Hematopoietic multipotent progenitor cell treated with erythropoietin and hydrocortisone succinate and interleukin-3 and kit ligand, for 4 days (in vitro differentiated cells): ENCODE results near the gene TYSND1.
"Not testable (repeated sequence)": the region's sequence is repeated elsewhere in the genome, so short reads cannot be mapped to it uniquely, and the experiment has no call there.

Experiments used
- DNase-seq: peaks from one replicate; pipeline ENCODE4 v3.0.0-alpha.2; 2015

The TYSND1 gene, protein sequence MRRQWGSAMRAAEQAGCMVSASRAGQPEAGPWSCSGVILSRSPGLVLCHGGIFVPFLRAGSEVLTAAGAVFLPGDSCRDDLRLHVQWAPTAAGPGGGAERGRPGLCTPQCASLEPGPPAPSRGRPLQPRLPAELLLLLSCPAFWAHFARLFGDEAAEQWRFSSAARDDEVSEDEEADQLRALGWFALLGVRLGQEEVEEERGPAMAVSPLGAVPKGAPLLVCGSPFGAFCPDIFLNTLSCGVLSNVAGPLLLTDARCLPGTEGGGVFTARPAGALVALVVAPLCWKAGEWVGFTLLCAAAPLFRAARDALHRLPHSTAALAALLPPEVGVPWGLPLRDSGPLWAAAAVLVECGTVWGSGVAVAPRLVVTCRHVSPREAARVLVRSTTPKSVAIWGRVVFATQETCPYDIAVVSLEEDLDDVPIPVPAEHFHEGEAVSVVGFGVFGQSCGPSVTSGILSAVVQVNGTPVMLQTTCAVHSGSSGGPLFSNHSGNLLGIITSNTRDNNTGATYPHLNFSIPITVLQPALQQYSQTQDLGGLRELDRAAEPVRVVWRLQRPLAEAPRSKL

DNA sequence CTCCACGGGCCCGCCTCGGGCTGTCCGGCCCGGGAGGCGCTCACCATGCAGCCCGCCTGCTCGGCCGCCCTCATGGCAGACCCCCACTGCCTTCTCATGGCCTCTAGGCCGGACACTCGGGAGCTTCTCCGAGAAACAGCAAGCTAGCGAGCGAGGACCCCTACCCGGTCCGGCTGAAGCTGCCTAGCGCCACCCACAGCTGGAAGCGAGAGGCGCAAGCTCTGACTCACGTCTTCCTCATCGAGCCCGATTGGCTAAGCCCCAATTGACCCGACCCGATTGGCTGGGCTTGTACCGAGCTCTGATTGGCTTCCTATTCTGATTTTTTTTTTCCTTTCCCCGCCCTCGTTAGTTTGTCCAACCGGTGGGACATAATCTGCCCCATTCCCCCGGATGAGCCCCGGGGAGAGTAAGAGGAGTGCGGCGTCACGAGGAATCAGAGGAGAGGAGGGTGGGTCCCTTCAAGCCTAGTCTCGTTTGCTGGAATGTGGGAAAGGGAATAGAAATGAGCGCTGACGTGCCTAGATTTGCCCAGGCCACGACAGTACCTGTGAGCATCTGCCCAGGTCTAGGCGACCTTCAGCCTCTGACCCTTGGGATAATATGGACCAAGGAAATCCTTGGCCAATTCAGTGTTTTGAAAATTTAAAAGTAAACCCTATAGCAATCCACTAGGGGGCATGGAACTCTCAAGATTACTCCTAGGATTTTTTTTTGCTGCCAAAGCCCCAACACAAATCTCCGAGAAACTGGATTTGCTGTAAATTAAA lies at the start of gene TYSND1:
Gene TYSND1, minus strand, starts transcription at position 212 of the 770 bp plus-strand sequence. Its CDS starts 114 bp downstream, at position 98.
- DNase-seq = peak; percentile 99

DNA sequence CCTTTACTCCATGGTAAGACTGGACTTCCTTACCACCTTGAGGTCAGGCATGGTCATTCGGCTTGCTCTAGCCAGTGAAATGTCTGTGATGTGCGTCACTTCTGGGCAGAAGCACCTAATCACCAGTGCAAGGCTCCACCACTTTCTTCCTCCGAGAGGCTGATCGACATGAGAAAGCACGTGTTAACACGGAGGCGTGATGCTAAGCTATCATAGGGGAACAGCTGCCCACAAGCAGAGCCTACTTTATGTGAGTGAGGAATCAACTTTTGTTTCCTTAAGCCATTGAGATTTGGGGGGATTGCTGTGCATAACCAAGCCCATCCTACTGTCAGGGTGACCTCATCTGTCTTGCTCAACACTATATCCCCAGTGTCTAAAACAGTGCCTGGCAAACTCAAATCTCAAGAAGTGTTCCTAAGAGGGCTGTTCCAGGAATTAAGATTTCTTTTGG lies 46.9 kb upstream of the TYSND1 start:
- DNase-seq = no peak

DNA sequence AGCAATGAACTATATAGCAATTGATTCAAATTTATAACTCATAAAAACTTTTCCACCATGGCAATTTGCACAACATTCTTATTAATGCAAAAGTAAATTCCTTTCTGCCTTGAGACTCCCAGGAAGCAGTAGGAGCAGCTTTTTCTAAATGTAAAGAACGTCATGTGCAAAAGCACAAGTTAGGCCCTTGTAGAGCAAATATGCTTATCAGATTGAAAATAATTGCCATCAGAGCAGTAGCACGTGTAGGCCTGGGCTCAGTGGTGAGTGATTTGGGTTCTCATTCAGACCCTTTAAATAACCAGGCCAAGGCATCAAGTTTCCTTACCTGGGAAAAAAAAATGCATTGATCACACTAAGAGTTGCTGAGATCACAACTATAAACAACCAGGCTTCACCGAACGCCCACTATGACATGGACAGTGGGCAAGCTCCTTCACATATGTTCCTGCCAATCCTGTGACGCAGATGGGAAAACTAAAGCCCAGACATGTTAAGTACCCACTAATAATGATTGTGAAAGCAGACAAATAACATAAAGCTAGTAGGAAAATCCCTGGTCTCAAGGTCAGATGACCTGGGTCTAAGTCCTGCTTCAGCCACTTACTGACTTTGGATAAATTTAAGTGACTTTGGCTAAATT lies 45.9 kb upstream of the TYSND1 start:
- no peak for DNase-seq

DNA sequence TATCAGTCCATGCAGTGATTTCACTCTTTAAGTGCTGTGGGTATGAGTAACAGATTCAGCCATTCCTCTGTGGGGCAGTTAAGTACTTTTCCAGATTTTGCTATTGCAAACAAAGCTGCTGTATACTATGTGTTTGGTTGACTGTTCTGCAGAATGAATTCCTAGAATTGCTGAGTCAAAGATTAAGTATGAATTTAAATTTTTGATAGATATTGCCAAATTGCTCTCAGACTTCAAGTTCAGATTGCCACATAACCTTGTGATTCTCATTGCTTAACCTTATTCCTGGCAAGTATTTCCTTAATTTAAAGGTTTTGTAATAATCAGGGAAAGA lies 45.4 kb upstream of the TYSND1 start:
- DNase-seq = peak; percentile 44

DNA sequence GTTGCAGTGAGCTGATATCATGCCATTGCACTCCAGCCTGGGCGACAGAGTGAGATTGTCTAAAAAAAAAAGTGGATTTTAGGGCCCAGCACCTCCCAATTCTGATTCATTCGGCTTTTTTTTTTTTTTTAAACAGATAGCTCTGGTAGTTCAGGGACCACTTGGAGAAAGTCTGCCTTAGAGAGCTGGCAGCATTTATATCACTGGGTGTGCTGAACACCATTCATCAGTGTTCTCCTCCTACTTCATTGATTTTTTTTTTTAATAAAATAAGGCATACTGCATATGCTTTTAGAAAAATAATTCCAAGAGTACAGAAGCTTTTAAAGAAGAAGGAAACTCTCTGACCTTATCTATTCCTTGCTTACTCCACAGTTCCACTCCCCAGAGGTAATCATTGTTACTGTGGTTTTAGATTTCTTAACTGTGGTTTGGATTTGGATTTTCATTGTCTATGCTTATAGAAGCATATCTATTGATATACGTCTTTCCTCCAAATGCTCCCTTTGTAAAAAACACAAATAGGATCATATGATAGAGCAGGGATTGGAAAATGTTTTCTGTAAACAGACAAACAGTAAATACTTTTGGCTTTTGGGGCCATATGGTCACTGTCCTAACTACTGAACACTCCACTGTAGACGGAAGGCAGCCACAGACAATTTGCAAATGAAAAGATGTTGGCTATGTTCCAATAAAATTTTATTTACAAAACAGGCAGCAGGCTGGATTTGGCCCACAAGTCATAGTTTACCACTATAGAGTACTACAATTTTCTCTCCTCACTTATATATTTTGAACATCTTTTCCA lies 44.9 kb upstream of the TYSND1 start:
- DNase-seq = no peak

DNA sequence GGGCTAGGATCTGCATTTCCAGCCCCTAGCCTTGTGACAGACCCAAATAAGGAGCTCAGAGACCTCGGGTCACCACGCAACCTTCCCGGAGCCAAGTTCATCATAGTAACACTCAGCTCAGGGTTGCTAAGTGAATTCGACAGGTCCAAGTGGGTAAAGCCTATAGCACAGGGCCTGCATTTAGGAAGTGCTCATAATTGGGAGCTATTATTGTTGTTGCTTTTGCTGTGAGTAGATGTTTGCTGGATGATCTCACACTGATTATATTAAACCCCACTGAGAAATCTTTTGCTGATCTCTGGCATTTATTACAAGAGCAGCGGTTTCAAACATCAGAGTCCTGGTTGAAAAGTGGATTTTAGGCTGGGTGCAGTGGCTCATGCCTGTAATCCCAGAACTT lies 44.1 kb upstream of the TYSND1 start:
- no peak for DNase-seq

DNA sequence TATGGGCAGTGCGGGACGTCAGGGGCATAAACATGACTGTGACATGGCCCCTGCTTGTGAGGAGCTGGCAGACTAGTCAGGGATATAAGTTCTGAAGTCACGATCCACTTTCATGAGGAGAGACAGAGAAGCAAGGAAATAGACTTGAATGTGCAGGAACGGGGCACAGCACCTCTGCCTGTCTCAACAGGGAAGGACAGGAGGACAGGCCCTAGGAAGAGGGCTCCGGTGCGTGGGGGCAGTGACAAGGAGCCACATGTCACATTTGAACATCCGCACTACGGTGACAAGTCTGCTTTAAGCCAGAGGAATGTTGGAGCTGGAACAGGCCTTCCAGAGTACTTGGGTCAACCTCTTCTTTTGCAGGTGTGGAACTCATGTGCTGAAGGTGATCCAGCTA lies 43.6 kb upstream of the TYSND1 start:
- DNase-seq = no peak

DNA sequence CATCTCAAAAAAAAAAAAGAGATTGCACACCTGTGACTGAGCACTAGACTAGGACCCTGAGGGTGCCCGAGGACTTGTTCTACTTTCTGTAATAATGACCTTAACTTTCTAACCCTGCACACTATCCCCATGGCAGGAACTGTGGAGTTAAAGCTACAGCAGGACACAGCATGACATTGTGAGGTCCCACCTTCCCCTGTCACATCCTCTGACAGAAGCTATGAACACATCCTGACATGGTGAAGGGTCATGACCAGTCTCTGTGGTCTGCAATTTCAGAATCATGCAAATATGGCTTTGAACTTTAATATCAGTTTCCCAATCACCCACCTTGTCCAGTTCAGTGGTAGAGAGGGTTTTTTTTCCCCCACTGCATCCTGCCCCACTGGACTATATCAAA lies 42.3 kb upstream of the TYSND1 start:
- DNase-seq = no peak

DNA sequence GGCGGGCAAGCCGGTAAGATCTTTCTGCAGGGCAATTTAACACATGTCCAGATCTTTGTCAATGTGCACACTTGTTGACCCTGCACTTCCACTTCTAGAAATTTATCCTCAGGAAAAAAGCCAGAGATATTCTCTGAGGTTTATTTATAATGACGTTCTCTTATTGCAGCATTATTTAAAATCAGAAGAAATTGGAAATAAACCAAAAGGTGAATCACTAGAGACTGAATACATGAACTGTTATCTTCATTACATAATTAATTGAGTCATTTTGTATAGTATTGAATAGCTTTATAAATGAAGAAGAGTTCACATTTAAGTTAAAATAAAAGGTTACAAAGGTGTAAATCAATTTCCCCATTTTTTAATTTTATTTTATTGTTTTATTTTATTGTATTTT lies 40.1 kb upstream of the TYSND1 start:
- DNase-seq = no peak

DNA sequence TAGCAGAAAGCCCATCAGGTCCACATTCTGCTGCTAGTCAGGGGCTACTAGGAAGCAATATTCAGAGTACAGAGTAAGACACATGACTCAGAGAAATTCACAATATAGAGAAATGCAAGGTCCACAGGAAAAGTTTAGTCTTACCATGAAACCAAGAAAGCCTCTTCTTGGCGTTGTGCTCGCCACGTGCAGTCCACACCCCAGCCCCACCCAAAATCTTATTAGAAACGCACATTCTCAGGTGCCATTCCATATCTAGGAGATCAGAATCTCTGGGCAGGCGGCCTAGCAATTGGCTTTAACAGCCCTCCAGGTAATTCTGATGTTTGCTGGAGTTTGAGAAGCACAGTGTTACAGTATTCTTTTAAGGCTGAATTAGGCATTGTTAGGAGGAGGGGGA lies 39.6 kb upstream of the TYSND1 start:
- DNase-seq = no peak

DNA sequence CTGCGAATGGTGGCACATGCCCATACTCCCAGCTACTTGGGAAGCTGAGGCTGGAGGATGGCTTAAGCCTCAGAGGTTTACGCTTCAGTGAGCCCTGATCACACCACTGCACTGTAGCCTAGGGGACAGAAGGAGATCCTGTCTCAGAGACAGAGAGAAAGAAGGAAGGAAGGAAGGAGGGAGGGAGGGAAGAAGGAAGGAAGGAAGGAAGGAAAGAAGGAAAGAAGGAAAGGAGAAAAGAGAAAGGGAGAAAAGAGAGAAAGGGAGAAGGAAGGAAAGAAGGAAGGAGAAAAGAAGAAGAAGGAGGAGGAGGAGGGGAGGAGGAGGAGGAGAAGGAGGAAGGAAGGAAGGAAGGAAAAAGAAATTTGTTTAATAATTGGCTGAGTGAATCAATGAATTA lies 36.8 kb upstream of the TYSND1 start:
- DNase-seq = no peak

DNA sequence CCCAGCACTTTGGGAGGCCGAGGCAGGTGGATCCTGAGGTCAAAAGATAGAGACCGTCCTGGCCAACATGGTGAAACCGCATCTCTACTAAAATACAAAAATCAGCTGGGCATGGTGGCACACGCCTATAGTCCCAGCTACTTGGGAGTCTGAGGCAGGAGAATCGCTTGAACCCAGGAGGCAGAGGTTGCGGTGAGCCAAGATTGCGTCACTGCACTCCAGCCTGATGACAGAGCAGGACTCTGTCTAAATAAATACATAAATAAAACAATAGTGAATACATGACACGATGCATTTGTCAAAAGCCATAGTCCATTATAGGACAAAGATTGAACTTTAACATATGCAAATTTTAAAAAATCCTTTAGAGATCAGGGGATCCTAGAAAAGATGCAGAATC lies 32.7 kb upstream of the TYSND1 start:
- DNase-seq = not testable (repeated sequence)

DNA sequence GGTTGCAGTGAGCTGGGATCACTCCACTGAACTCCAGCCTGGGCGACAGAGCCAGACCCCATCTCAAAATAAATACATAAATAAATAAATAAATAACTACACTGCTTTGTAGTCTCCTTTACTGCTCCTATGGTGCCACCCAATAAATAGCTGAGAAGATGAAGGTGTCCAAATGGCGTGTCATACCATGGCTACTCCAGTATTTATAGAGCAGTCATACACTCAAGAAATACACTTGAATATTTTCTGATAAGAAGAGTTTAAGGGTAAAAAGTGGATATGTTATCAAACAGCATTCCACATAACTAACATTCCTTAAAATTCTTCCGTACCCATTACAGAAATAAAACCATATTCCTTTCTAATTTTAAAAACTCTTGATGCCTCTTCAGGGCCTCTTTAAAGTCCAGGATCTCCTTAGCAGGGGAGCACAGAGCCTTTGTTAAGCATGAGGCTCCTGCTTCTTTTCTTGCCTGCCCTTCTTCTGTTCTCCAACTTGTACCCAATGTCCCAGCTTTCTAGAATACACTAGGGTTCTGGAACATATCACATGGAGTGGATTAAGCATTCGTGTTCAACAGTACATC lies 31.7 kb upstream of the TYSND1 start:
- no peak for DNase-seq

DNA sequence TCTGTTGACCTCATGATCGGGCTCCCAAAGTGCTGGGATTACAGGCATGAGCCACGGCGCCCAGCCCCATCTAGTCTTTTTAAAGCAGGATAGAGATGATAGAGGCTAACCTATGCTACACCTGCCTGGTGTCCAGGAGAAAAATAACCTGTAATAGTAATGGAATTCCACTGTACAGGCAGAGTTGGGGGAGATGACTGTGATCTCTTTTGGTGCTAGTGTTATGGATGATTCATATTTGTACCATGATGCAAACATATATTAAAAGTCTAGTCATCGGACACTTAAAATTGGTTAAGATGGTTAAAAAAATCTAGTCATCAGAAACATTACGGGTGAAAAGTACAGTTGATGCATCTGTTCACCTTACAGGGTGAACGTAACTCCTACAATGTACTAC lies 29.9 kb upstream of the TYSND1 start:
- no peak for DNase-seq

DNA sequence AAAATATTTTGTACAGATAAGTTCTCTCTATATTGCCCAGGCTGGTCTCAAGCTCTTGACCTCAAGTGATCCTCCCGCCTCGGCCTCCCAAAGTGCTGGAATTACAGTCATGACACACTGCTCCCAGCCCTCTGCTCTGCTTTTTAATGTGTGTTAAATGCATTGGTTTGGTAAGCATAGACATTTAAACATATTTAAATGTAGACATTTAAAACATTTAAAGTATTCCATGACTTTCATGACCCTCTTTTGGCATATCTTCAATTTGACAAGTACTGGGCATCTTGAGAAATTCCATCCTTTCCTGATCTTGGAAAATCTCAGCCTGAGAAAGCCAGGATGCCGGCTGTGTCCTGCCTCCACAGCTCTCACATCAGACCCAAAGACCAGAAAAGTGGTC lies 29.0 kb upstream of the TYSND1 start:
- DNase-seq = no peak

DNA sequence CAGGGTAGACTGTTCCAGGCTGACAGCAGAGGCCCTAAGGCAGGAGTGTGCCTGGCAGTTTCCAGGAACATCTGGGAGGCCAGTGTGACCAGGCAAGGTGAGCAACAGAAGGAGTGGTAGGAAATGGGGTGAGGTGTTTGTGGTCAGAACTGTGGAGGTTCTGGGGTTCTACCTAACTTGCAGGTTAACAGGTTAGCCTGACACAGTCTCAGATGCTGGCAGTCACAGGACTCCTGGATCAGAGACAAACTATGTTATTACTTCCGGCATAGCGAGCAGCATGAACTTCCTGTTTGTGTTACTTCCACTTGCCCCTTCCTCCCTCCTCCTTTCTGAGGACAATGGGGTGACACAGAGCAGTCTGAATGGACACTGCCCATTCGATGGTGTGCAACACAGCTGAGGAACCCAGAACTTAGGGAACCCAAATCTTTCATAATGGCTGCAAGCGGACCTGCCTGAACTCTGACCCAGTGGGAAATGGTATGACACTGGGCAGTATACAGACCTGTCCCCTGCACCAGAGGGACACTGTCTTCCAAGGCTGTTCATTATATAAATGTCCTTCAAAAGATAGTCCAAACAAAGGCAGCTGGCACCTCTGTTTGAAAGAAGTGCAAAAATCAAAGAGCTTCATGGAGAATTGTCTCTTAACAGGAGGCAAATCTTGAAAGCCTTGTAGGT lies 27.7 kb upstream of the TYSND1 start:
- DNase-seq = peak; percentile 46

DNA sequence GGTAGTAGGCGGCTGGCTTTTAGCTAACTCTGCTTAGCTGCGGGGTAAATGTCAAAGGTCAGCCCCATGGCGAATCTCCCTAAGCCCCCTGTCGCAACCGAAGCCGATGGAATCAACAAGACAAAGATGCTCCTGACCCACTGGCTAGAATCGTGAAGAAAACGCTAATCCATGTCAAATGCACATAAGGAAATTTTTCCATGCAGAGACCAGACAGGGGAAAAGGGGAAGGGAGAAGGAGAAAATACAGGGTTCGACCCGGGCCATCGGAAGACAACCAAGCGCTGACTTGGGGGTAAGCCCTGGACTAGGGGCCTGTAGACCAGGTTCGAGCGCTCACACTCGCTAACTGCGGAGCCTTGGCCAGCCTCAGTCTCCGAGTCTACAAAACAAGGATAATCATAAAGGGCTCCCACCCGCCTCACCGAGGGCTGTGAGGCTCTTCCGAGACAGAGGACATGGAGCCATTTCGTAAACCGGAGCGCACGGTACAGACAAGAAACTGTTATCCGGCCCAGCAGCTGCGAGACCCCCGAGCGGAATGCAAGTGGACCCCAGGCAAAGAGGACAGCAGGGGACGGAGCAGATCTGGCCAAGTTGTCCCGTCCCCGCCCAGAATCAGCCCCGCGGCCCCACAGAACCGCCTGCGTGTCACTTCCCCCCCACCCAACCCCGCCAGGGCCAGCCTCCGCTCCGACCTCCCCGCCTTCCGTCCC lies 23.3 kb upstream of the TYSND1 start:
- no peak for DNase-seq

DNA sequence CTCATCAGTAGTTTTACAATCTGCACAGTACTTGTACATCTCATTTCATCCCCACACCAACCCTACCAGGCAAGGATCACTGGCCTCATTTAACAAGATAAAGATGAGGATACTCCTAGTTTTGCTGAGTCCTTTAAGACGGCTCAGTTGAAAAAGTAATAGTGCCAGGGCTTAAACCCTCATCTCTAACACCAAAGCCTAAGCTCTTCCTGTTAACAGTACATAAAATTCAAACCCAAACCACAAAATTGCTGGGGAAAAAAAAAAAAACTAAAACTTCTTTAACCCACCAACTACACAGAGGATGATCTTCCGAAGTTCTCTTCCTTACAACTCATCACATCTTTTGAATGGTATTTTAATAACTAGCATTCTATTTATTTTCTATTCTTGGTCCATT lies 22.5 kb upstream of the TYSND1 start:
- peak; percentile 35 for DNase-seq

DNA sequence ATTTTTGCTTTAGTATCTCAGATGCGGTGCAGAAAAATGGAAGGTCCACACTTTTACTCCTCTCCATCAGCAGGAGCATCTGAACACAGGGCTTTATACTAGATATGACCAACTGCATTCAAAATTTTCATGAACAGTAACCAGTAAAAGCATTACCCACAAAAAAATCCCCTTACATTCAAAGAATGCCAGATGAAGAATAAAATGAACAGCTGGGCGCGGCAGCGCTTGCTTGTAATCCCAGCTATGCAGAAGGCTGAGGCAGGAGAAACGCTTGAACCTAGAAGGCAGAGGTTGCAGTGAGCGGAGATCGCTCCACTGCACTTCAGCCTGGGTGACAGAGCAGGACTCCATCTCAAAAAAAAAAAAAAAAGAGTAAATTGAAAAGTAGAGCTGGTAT lies 20.7 kb upstream of the TYSND1 start:
- no peak for DNase-seq

DNA sequence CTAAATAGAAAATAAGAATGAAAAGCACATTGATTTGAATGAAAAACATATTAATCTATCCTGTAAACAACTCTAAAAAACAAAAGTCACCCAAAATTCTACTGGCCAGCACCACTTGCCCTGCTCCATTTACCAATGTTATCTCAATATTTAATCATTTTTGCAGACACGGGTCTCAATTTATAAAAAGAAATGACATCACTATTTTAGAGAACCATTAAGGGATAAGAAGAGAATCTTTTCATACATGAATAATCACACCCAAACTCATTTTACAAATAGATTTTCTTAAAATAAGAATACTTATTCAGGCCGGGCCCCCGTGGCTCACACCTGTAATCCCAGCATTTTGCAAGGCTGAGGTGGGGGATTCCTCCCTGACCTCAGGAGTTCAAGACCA lies 19.9 kb upstream of the TYSND1 start:
- DNase-seq = no peak

DNA sequence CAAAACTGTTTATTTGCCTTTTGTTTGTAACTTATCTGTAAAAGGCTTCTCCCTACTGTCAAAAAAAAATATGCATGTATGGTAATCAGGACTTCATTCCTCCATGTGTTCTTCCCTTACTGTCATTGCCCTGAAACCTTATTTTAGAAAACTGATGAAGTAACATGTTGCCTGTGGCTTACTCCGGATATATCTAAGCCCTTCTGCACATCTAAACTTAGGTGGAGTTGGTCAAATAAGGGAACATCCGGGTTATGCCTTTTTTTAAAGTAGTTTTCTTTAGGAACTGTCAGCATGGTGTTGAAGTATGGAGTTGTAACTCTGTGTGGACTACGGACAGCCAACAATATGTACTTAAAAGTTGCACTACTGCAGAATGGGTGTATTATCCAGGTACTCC lies 17.7 kb upstream of the TYSND1 start:
- no peak for DNase-seq
